ENCODE results near the gene GRAPL. TPM values are rescaled to one million over a fixed set of nuclear protein-coding genes. Genes with fewer than 3 reads are reported as not detected.
"Not testable (repeated sequence)": the region's sequence is repeated elsewhere in the genome, so short reads cannot be mapped to it uniquely, and the experiment has no call there.

GRAPL gene
- total and polyA plus RNA-seq, 2 of the 13 experiments (the other 11 are each of a cell fraction or from before 2014, with no cell fraction given) = 0.62 TPM; not detected in 1

- H4K20me1 ChIP-seq (ENCODE audit: insufficient read depth, low read length); H2AFZ ChIP-seq (ENCODE audit: low read length); H3K27ac ChIP-seq (ENCODE audit: extremely low read length, insufficient read depth, low read length); H3K9ac ChIP-seq (ENCODE audit: insufficient read depth, low read depth, low read length); H3K4me2 ChIP-seq (ENCODE audit: low read depth, low read length); intact Hi-C loops (cut with micrococcal nuclease; ENCODE audit: unreplicated experiment); CTCF ChIA-PET (ENCODE audit: low intra/inter-chr PET ratio, low total read pairs); H3K27me3 ChIP-seq (ENCODE audit: control insufficient read depth in 1 of 2, insufficient read depth in 2 of 2, low read length in 2 of 2); BruUV-seq (replicated peaks); H3K4me1 ChIP-seq (ENCODE audit: insufficient read depth, low read length); H3K4me3 ChIP-seq (replicated peaks in 1 of 3; ENCODE audit: insufficient read depth in 1 of 3, low read depth in 2 of 3, low read length in 3 of 3); DNase-seq (ENCODE audit: low spot score); POLR2A ChIA-PET; H3K9me3 ChIP-seq (ENCODE audit: low read length); H3K36me3 ChIP-seq (replicated peaks in 1 of 2; ENCODE audit: control insufficient read depth in 1 of 2, insufficient read depth in 2 of 2, low read length in 2 of 2); FAIRE-seq; in situ Hi-C loops (cut with HindIII; ENCODE audit: extremely low pct_ligation_motif_present, low pct_unique_long_range_greater_than_20kb); H3K79me2 ChIP-seq (ENCODE audit: insufficient read depth, low read length): not testable (repeated sequence)
- WGBS (ENCODE audit: low lambda C conversion rate) = no CpG with 5 or more reads among the region's 33 CpGs
- peak; percentile 94 for ATAC-seq
Measured at GRCh38 chr17:19181040-19181875, 53.9 kb downstream of the GRAPL start.

- FAIRE-seq; CTCF ChIA-PET (ENCODE audit: low intra/inter-chr PET ratio, low total read pairs); H4K20me1 ChIP-seq (ENCODE audit: insufficient read depth, low read length); H3K4me2 ChIP-seq (ENCODE audit: low read depth, low read length); in situ Hi-C loops (cut with HindIII; ENCODE audit: extremely low pct_ligation_motif_present, low pct_unique_long_range_greater_than_20kb); intact Hi-C loops (cut with micrococcal nuclease; ENCODE audit: unreplicated experiment); H3K36me3 ChIP-seq (replicated peaks in 1 of 2; ENCODE audit: control insufficient read depth in 1 of 2, insufficient read depth in 2 of 2, low read length in 2 of 2); H3K27me3 ChIP-seq (ENCODE audit: control insufficient read depth in 1 of 2, insufficient read depth in 2 of 2, low read length in 2 of 2); H2AFZ ChIP-seq (ENCODE audit: low read length); H3K79me2 ChIP-seq (ENCODE audit: insufficient read depth, low read length); H3K4me3 ChIP-seq (replicated peaks in 1 of 3; ENCODE audit: insufficient read depth in 1 of 3, low read depth in 2 of 3, low read length in 3 of 3); DNase-seq (ENCODE audit: low spot score); POLR2A ChIA-PET; H3K9me3 ChIP-seq (ENCODE audit: low read length); H3K4me1 ChIP-seq (ENCODE audit: insufficient read depth, low read length); H3K9ac ChIP-seq (ENCODE audit: insufficient read depth, low read depth, low read length); H3K27ac ChIP-seq (ENCODE audit: extremely low read length, insufficient read depth, low read length); TF ChIP-seq SP1 (IDR thresholded peaks at IDR 0.05); CREM (CRISPR knock-in tag; IDR thresholded peaks at IDR 0.05): not testable (repeated sequence)
- TSS peak; percentile 100 for BruUV-seq (replicated peaks)
- peak; percentile 70 for ATAC-seq
- 1% methylated on average over 10 of the region's 62 CpGs for WGBS (ENCODE audit: low lambda C conversion rate)
- TF ChIP-seq FOSL2 (CRISPR knock-in tag; IDR thresholded peaks at IDR 0.05) (0 out of 2 replicates have a peak, but pooled peaks have one; percentile 14), SP1 (CRISPR knock-in tag; IDR thresholded peaks at IDR 0.05) (0 out of 2 replicates have a peak, but pooled peaks have one; percentile 26), SMAD3 (CRISPR knock-in tag; IDR thresholded peaks at IDR 0.05) (peak; percentile 62; the same call in 1 of the 2 replicates), RXRB (CRISPR knock-in tag; IDR thresholded peaks at IDR 0.05; ENCODE audit: borderline replicate concordance) (0 out of 2 replicates have a peak, but pooled peaks have one; percentile 41), CREM (IDR thresholded peaks at IDR 0.05) (0 out of 2 replicates have a peak, but pooled peaks have one; percentile 17), ATF2 (CRISPR knock-in tag; IDR thresholded peaks at IDR 0.05) (peak; percentile 53; the same call in 1 of the 2 replicates), DRAP1 (CRISPR knock-in tag; IDR thresholded peaks at IDR 0.05) (peak; percentile 37; the same call in 1 of the 2 replicates), ERF (CRISPR knock-in tag; IDR thresholded peaks at IDR 0.05) (0 out of 2 replicates have a peak, but pooled peaks have one; percentile 31)
Measured at GRCh38 chr17:19187883-19188869, 60.8 kb downstream of the GRAPL start.

Data from HepG2 (cell line).